ENCODE results near the gene FAM209B. TPM values are rescaled to one million over a fixed set of nuclear protein-coding genes. Genes with fewer than 3 reads are reported as not detected.
A peak's percentile ranks its signal among the peaks of the same experiment; 100 is the strongest.
"Not testable (repeated sequence)": the region's sequence is repeated elsewhere in the genome, so short reads cannot be mapped to it uniquely, and the experiment has no call there.

Gene FAM209B
- total RNA-seq, 1 donor from 2014 or later, result 1.2 TPM

DNA sequence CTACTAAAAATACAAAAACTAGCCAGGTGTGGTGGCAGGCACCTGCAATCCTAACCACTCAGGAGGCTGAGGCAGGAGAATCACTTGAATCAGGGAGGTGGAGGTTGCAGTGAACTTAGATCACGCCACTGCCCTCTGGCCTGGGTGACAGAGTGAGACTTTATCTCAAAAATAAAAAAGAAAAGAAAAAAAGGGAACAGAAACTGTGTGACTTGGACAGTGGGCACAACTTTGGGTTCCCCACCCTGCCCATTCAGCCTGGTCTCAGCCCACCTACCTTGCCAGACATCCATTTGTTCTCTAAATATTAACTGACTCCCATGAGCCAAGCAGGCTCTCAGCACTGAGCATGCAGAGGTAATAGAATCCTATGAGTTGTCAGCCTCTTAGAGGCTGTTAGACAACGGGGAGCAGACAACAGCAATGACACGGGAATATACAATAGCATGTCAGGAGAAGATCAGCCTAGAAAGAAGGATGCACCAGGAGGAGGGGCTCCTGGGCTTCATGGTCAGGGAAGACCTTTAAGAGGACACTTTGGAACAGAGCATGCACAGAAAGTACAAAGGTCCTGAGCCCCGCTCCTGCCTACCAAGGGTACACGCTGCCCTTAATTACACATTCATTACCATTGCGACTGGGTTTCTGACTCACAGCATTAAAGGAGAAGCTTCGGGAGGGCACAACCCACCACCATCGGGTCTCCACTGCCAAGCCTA is 20.0 kb downstream of the FAM209B start:
- DNase-seq (ENCODE audit: low spot score), result no peak
- intact Hi-C loops (cut with micrococcal nuclease), result no loop called here
- H3K4me1 Mint-ChIP-seq (ENCODE audit: low read depth), result peaks cover 9% of the 10 kb centered on the region

DNA sequence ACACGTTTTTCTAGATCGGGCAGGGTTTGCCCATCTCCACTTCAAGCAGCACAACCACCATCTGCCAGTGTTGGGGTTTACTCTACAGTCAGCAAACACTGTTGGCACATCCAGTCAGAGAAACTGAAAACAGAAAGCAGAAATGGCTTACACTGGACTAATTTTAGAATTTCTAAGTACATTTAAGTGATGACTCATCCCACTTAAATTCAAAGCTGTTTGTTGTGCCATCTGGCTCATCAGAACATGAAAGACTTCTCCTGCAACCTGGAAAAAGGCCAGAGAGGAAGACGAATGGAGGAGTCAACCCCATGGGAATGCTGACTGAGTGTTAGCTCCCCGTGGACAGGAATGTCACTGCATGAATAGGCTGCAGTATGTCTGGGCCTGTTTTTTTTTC is 21.8 kb downstream of the FAM209B start:
- no peak overlapping the region for H3K4me3 Mint-ChIP-seq
- intact Hi-C loops (cut with micrococcal nuclease), result no loop called here
- no peaks in the 10 kb centered on the region for H3K9me3 Mint-ChIP-seq
- H3K36me3 Mint-ChIP-seq (ENCODE audit: low read depth), result no peaks in the 10 kb centered on the region
- peaks cover 5% of the 10 kb centered on the region for H3K27me3 Mint-ChIP-seq (ENCODE audit: insufficient read depth)
- H3K27ac Mint-ChIP-seq, result peak overlapping the region; percentile 24
- peaks cover 9% of the 10 kb centered on the region for H3K4me1 Mint-ChIP-seq (ENCODE audit: low read depth)
- no peak for DNase-seq (ENCODE audit: low spot score)

More for the DNA sequence above, 20.0 kb downstream of the FAM209B start:
- Mint-ChIP-seq H3K27me3 (ENCODE audit: insufficient read depth) (peaks cover 6% of the 10 kb centered on the region), H3K36me3 (ENCODE audit: low read depth) (no peaks in the 10 kb centered on the region), H3K4me3 (no peak overlapping the region), H3K27ac (no peak overlapping the region), H3K9me3 (no peaks in the 10 kb centered on the region)

DNA sequence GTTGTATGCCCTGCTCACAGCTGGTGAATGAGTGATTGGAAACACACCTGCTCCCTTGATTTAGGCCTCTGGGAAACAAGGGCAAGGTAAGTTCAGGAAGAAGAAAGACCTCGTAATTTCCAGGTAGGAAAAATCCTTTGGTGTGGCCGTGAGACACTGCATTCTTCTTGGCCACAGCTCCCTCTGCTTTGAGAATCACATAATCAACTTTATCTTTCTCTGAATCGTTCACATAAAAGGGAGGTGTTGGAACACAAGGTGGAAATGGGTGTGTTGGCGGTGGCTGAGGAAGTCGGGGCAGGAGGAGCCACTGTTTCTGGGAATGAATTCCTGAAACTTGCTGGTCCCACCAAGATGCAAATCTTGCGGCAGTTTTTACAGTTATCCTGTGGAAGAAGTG is 25.9 kb downstream of the FAM209B start:
- Mint-ChIP-seq H3K4me3 (no peak overlapping the region), H3K9me3 (no peaks in the 10 kb centered on the region), H3K4me1 (ENCODE audit: low read depth) (peaks cover 9% of the 10 kb centered on the region), H3K27ac (no peak overlapping the region), H3K27me3 (ENCODE audit: insufficient read depth) (peaks cover 7% of the 10 kb centered on the region), H3K36me3 (ENCODE audit: low read depth) (no peaks in the 10 kb centered on the region)
- intact Hi-C loops (cut with micrococcal nuclease), result no loop called here
- no peak for DNase-seq (ENCODE audit: low spot score)

DNA sequence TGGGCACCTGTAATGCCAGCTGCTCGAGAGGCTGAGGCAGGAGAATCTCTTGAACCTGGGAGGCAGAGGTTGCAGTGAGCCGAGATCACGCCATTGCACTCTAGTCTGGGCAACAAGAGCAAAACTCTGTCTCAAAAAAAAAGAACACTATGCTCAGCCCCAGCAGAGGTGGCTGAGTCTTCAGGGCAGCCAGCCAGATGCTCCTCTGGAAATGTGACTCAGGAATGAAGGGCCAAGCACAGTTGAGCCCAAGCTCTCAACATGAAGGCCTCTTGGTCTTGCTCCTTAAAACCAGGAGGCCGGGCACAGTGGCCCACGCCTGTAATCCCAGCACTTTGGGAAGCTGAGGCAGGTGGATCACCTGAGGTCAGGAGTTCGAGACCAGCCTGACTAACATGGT is 31.5 kb downstream of the FAM209B start:
- H3K4me1 Mint-ChIP-seq (ENCODE audit: low read depth); H3K9me3 Mint-ChIP-seq; intact Hi-C loops (cut with micrococcal nuclease); H3K27me3 Mint-ChIP-seq (ENCODE audit: insufficient read depth); DNase-seq (ENCODE audit: low spot score); H3K27ac Mint-ChIP-seq; H3K36me3 Mint-ChIP-seq (ENCODE audit: low read depth); H3K4me3 Mint-ChIP-seq: not testable (repeated sequence)

DNA sequence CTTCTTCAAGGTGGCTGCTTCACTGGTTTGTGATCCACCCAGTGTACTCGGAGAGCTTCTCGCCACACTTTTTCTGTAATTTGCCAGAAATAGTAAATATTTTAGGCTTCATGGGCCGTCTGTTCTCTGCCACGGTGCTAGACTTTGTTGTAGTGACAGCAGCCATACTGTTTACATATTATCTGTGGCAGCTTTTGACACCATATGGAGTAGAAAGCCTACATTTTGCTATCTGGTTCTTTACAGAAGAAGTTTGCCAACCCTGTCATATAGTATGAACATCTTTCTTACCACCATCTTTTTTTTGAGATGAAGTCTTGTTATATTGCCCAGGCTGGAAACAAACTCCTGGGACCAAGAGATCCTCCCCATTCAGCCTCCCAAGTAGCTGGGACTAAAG is 32.5 kb downstream of the FAM209B start:
- intact Hi-C loops (cut with micrococcal nuclease), result no loop called here
- peaks cover 2% of the 10 kb centered on the region for H3K27me3 Mint-ChIP-seq (ENCODE audit: insufficient read depth)

DNA sequence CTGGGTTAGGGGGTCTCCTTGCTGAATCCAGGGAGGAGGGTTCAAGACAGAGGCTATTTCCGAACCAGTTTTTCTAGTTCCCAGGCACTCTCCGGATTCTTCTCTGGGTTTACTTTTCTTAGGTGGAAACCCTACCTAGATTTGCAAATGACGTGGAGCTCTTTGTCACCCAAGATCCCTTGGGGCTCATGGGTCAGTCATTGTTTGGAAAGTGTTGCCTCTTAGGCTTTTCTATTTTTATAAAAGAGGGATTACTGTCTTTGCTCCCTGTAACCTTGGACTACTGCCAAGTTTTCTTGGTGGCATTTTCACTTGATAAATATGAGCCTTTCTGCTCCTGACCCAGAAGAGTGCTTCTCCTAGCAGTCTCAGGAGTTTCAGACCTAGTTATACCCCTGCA is 33.6 kb downstream of the FAM209B start:
- no peak for DNase-seq (ENCODE audit: low spot score)
- Mint-ChIP-seq H3K27me3 (ENCODE audit: insufficient read depth) (peaks cover 2% of the 10 kb centered on the region), H3K4me3 (no peak overlapping the region), H3K4me1 (ENCODE audit: low read depth) (no peaks in the 10 kb centered on the region), H3K36me3 (ENCODE audit: low read depth) (no peaks in the 10 kb centered on the region), H3K27ac (no peak overlapping the region), H3K9me3 (no peaks in the 10 kb centered on the region)
- intact Hi-C loops (cut with micrococcal nuclease), result no loop called here

More for the DNA sequence above, 32.5 kb downstream of the FAM209B start:
- Mint-ChIP-seq H3K9me3 (no peaks in the 10 kb centered on the region), H3K4me1 (ENCODE audit: low read depth) (no peaks in the 10 kb centered on the region), H3K36me3 (ENCODE audit: low read depth) (no peaks in the 10 kb centered on the region), H3K4me3 (no peak overlapping the region), H3K27ac (no peak overlapping the region)
- no peak for DNase-seq (ENCODE audit: low spot score)

DNA sequence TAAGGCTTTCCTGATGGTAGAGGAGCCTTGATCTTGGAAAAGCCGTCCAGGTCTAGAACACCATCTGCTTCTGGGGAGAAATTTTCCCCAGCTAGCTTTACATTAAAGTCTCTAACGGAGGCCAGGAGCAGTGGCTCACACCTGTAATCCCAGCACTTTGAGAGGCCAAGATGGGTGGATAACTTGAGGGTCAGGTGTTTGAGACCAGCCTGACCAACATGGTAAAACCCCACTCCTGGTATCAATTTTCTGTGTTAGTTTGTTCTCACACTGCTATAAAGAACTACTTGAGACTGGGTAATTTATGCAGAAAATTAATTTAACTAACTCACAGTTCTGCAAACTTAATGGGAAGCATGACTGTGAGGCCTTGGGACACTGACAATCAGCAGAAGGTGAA is 37.8 kb downstream of the FAM209B start:
- Mint-ChIP-seq H3K27ac (no peak overlapping the region), H3K27me3 (ENCODE audit: insufficient read depth) (peaks cover 4% of the 10 kb centered on the region), H3K4me3 (no peak overlapping the region), H3K9me3 (no peaks in the 10 kb centered on the region), H3K36me3 (ENCODE audit: low read depth) (no peaks in the 10 kb centered on the region), H3K4me1 (ENCODE audit: low read depth) (no peaks in the 10 kb centered on the region)
- intact Hi-C loops (cut with micrococcal nuclease), result no loop called here
- DNase-seq (ENCODE audit: low spot score), result no peak

DNA sequence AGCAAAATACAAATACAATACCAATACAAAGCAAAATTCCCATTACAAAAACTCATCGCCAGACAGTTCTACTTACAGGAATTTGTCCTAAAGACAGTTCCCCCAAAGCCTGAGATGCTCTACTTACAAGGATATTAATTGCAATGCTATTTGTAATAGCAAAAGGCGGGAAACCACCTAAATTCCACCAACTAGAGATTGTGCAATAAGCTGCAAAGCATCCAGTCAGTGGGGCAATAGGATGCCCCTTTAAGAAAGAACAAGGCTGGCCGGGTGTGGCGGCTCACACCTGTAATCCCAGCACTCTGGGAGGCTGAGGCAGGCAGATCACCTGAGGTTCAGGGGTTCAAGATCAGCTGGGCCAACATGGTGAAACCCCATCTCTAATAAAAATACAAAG is 39.1 kb downstream of the FAM209B start:
- Mint-ChIP-seq H3K4me1 (ENCODE audit: low read depth) (no peaks in the 10 kb centered on the region), H3K9me3 (no peaks in the 10 kb centered on the region), H3K27ac (no peak overlapping the region), H3K36me3 (ENCODE audit: low read depth) (no peaks in the 10 kb centered on the region), H3K27me3 (ENCODE audit: insufficient read depth) (peaks cover 4% of the 10 kb centered on the region), H3K4me3 (no peak overlapping the region)
- intact Hi-C loops (cut with micrococcal nuclease), result no loop called here
- DNase-seq (ENCODE audit: low spot score), result no peak

DNA sequence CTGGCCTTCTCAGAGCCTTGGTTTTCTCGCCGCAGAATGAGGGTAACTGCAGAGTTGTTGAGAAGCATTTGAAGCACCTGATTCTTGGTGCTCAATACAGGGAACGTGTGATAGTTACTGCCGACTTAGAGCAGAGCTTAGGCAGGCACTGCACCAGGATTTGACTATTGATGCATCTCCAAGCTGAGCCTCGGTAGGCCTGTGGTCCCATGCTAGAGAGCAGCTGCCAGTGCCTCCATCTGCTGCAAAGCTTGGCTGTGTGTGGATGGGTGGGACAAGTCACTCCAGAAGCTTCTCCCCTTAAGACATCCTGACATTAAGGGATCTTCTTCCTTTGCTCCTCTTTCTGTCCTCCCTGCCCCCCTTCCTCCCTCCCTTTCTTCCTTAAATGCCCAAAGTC is 40.9 kb downstream of the FAM209B start:
- Mint-ChIP-seq H3K27ac (no peak overlapping the region), H3K36me3 (ENCODE audit: low read depth) (no peaks in the 10 kb centered on the region), H3K27me3 (ENCODE audit: insufficient read depth) (peaks cover 4% of the 10 kb centered on the region), H3K9me3 (no peaks in the 10 kb centered on the region), H3K4me1 (ENCODE audit: low read depth) (no peaks in the 10 kb centered on the region), H3K4me3 (no peak overlapping the region)
- intact Hi-C loops (cut with micrococcal nuclease), result no loop called here
- no peak for DNase-seq (ENCODE audit: low spot score)

DNA sequence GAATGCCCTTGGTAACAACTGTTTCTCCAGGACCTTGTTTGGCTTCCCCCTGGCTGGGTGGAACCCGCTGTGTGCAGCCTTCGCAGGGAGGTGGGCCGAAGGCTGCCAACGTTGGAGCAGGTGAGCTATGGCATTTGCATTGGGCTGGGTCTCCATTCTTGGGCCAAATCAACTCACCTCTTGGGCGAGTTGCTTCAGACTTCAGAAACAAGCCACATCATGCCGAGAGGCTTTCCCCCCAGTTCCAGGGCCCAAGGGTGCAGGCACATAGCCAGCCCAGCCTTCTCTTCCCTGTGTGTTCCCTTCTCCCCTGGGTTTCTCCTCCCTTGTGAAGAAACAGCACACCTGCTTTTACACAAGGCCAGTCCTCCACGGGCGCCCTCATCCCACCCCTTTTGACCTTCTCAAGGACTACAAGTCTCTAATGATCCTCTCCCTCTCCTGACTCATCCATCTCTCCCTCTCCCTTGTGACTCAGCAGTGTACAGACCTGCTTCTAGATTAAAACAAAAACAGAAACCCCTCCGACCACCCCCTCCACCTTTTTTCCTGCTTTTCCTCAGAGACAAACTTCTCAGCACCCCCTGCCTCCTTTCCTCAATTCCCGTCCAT is 41.6 kb downstream of the FAM209B start:
- Mint-ChIP-seq H3K4me1 (ENCODE audit: low read depth) (no peaks in the 10 kb centered on the region), H3K9me3 (no peaks in the 10 kb centered on the region), H3K36me3 (ENCODE audit: low read depth) (no peaks in the 10 kb centered on the region), H3K27me3 (ENCODE audit: insufficient read depth) (peaks cover 4% of the 10 kb centered on the region), H3K4me3 (no peak overlapping the region), H3K27ac (no peak overlapping the region)
- intact Hi-C loops (cut with micrococcal nuclease), result no loop called here
- DNase-seq (ENCODE audit: low spot score), result no peak

DNA sequence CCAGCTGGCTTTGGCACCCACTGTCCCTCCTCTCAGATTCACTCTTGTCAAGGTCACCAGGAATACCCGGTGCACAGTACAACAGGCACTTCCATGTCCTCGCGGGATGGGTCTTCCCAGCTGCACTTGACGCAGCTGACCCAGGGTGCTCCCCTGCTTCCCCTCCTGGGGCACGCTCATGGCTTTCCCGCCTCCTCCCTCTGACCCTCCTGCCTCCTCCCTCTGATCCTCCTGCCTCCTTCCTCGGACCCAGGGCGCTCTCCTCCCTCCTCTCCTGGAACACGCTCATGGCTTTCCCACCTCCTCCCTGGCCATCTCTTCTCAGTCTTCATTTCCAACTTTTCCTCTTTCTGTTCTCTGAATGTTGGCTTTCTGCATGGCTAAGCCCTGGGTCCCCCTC is 42.1 kb downstream of the FAM209B start:
- Mint-ChIP-seq H3K27ac (no peak overlapping the region), H3K27me3 (ENCODE audit: insufficient read depth) (peaks cover 4% of the 10 kb centered on the region), H3K4me1 (ENCODE audit: low read depth) (no peaks in the 10 kb centered on the region), H3K36me3 (ENCODE audit: low read depth) (no peaks in the 10 kb centered on the region), H3K4me3 (no peak overlapping the region), H3K9me3 (no peaks in the 10 kb centered on the region)
- no peak for DNase-seq (ENCODE audit: low spot score)
- intact Hi-C loops (cut with micrococcal nuclease), result no loop called here

DNA sequence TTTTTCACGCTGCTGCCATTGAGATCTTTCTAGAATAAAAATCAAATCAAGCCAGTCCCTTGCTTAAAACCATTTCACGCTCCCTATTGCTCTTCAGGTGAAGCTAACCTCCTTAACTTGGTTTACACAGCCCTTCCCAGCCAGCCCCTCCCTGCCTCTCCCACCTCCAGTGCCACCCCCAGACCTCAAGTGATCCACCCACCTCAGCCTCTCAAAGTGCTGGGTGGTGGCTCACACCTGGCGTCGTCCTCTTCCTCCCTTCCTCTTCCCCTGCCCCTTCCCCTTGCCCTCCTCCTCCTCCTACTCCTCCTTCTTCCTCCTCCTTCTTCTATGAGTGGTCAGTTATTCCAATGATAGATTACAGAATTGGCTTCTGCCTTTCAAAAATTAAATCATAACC is 42.9 kb downstream of the FAM209B start:
- no peak for DNase-seq (ENCODE audit: low spot score)
- Mint-ChIP-seq H3K4me1 (ENCODE audit: low read depth) (no peaks in the 10 kb centered on the region), H3K4me3 (no peak overlapping the region), H3K9me3 (no peaks in the 10 kb centered on the region), H3K27me3 (ENCODE audit: insufficient read depth) (peaks cover 4% of the 10 kb centered on the region), H3K36me3 (ENCODE audit: low read depth) (no peaks in the 10 kb centered on the region), H3K27ac (no peak overlapping the region)
- intact Hi-C loops (cut with micrococcal nuclease), result no loop called here

DNA sequence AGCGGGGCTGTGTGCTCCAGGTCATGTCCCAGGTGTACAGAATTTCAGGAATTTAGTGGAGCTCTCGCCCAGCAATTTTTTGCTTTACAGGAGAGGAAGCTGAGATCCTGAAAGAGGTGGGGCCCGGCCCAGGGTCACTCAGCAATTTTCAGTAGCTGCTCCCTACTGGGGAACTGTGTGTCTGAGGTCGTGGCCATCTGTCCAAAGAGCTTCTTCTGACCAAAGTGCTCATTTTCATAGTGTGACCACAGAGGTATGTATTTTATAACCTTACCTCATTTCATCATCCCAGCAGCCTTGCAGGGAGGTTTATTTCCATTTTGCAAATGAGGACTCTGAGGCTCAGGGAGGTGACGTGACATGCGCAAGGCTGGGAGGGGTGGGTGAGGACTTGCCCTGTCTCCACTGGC is 46.3 kb downstream of the FAM209B start:
- Mint-ChIP-seq H3K27ac (no peak overlapping the region), H3K36me3 (ENCODE audit: low read depth) (no peaks in the 10 kb centered on the region), H3K9me3 (no peaks in the 10 kb centered on the region), H3K27me3 (ENCODE audit: insufficient read depth) (peaks cover 2% of the 10 kb centered on the region), H3K4me3 (no peak overlapping the region), H3K4me1 (ENCODE audit: low read depth) (no peaks in the 10 kb centered on the region)
- no peak for DNase-seq (ENCODE audit: low spot score)
- intact Hi-C loops (cut with micrococcal nuclease), result no loop called here

DNA sequence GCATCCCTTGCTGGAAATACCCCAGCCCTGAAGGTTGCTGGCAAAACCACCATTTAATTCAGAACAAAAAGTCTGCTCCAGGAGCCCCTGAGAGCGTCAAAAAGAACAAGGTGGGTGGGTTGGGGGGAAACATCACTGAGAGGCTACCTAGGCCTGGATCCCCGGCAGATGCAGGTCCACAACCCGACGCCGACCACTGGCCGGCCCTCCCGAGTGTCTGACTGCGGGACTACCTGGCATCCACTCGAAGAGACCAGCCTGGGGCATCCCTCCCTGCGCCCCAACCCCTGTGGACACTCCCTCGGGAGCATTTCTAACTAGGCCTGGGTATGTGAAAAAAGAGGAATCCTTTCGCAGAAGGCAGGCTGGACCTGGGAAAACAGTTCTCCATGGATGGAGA is 47.2 kb downstream of the FAM209B start:
- H3K4me3 Mint-ChIP-seq, result no peak overlapping the region
- no peaks in the 10 kb centered on the region for H3K27me3 Mint-ChIP-seq (ENCODE audit: insufficient read depth)
- no peak overlapping the region for H3K27ac Mint-ChIP-seq
- no peaks in the 10 kb centered on the region for H3K36me3 Mint-ChIP-seq (ENCODE audit: low read depth)
- no peaks in the 10 kb centered on the region for H3K9me3 Mint-ChIP-seq
- no peaks in the 10 kb centered on the region for H3K4me1 Mint-ChIP-seq (ENCODE audit: low read depth)
- intact Hi-C loops (cut with micrococcal nuclease), result no loop called here
- DNase-seq (ENCODE audit: low spot score), result no peak

All from activated T-helper 1 cell treated with anti-CD3 and anti-CD28 coated beads, Interleukin-12 subunit alpha, Interleukin-12 subunit beta, Interleukin-2, Interleukin-4 antibody, amounts not matched to agents 30 ng/mL and 10 ng/mL and 1 ng/mL, durations not matched to agents 14 hours and 24 hours and 36 hours (primary cell).